K562 (cell line): ENCODE measurements around the gene CRTAP. TPM values are rescaled to one million over a fixed set of nuclear protein-coding genes. Genes with fewer than 3 reads are reported as not detected.

ENCODE experiments used
- ATAC-seq: fragments of 200-7000 bp; cut with Tn5 transposase; 3 replicates; pipeline ENCODE4 v1.9.1; 2020; ENCODE audit warnings: moderate library complexity
- BruUV-seq: library from RNA; stranded (reverse); fragments of 400-500 nt; replicated peaks from 2 replicates; lab custom pipeline; 2021; lab: Mats Ljungman, UMichigan
- CTCF ChIA-PET: fragments of 300-600 bp; formaldehyde crosslinking; extraction: SDS; loops from one replicate; lab custom pipeline; 2021; ENCODE audit warnings: low intra/inter-chr PET ratio; lab: Yijun Ruan, JAX
- POLR2A ChIA-PET: fragments of 300-600, 350-650 bp; sonication (Branson Sonifier 250); formaldehyde crosslinking; extraction: SDS; loops from one replicate; lab custom pipeline; 2021; ENCODE audit warnings: antibody characterized with exemption, inconsistent platforms; lab: Yijun Ruan, JAX
- DNase-seq, 4 experiments: peaks; one replicate each; pipeline versions ENCODE4 v3.0.0 to v3.0.0-alpha.2; 2011 to 2018; ENCODE audit warnings: low spot score in 3 of 4, mixed read lengths in 3 of 4; ENCODE audit errors: extremely low read depth in 1 of 4
- FAIRE-seq: peaks from 2 replicates; lab custom pipeline; 2011; peaks lifted over from hg19 to GRCh38; lab: Jason Lieb, UNC
- H2AFZ ChIP-seq: 2 replicates; pipeline ENCODE4 v1.6.0; 2011; ENCODE audit warnings: low read depth, low read length, control low read depth, inconsistent platforms
- H3K27ac ChIP-seq: fragments of 200-600 bp; 3 replicates; pipeline ENCODE4 v1.8.0; 2011; ENCODE audit warnings: low read depth, mild to moderate bottlenecking, control low read depth, inconsistent platforms, low read length, moderate library complexity, mixed read lengths; ENCODE audit errors: extremely low read depth
- H3K27me3 ChIP-seq, 2 experiments: fragments of 300-600 bp in 1 of 2; 2 replicates in 1 of 2; 3 replicates in 1 of 2; pipeline versions ENCODE4 v1.6.0 to v1.8.0; 2011; ENCODE audit warnings: inconsistent platforms in 2 of 2, low read length in 2 of 2, mild to moderate bottlenecking in 1 of 2, mixed read lengths in 1 of 2, moderate library complexity in 1 of 2; ENCODE audit not compliant: control insufficient read depth in 2 of 2, insufficient read depth in 2 of 2
- H3K36me3 ChIP-seq: fragments of 300-600 bp; 3 replicates; pipeline ENCODE4 v1.8.0; 2011; ENCODE audit warnings: mild to moderate bottlenecking, low read length, inconsistent platforms; ENCODE audit not compliant: control insufficient read depth, insufficient read depth
- H3K4me1 ChIP-seq, 2 experiments: fragments of 200-600 bp in 1 of 2; replicated peaks in 1 of 2; 2 replicates in 1 of 2; 3 replicates in 1 of 2; pipeline versions ENCODE4 v1.5.1 to v1.8.0; 2011; ENCODE audit warnings: inconsistent platforms in 2 of 2, low read length in 2 of 2, mild to moderate bottlenecking in 1 of 2, mixed read lengths in 1 of 2, moderate library complexity in 1 of 2; ENCODE audit not compliant: control insufficient read depth in 2 of 2, insufficient read depth in 2 of 2
- H3K4me2 ChIP-seq: 2 replicates; pipeline ENCODE4 v1.6.1; 2011; ENCODE audit warnings: low read length, control low read depth, inconsistent platforms, mixed read lengths; ENCODE audit not compliant: insufficient read depth
- H3K4me3 ChIP-seq: fragments of 200-600 bp; sonication (generic), shearing (Covaris generic); 2 replicates; pipeline ENCODE4 v1.5.1; 2016; ENCODE audit warnings: control low read depth, inconsistent platforms
- H3K79me2 ChIP-seq: fragments of 200-600 bp; 3 replicates; pipeline ENCODE4 v1.8.0; 2011; ENCODE audit warnings: low read length, inconsistent platforms; ENCODE audit not compliant: control insufficient read depth, insufficient read depth
- H3K9ac ChIP-seq, 2 experiments: 2 replicates each; pipeline versions ENCODE4 v1.6.0 to v1.6.1; 2011; ENCODE audit warnings: low read depth in 2 of 2, low read length in 2 of 2, control low read depth in 1 of 2, inconsistent platforms in 1 of 2, mild to moderate bottlenecking in 1 of 2, mixed read lengths in 1 of 2; ENCODE audit not compliant: insufficient read depth in 1 of 2
- H3K9me1 ChIP-seq: one replicate; pipeline ENCODE4 v1.6.0; 2011; ENCODE audit warnings: inconsistent platforms, mild to moderate bottlenecking, low read length, moderate library complexity; ENCODE audit not compliant: control insufficient read depth, insufficient read depth
- H3K9me3 ChIP-seq: replicated peaks from 2 replicates; pipeline ENCODE4 v1.5.1; 2011; ENCODE audit warnings: low read depth, low read length, inconsistent platforms; ENCODE audit not compliant: control insufficient read depth, insufficient read depth
- H4K20me1 ChIP-seq: replicated peaks from 2 replicates; pipeline ENCODE4 v1.6.1; 2011; ENCODE audit warnings: low read length, inconsistent platforms, mixed read lengths; ENCODE audit not compliant: control insufficient read depth, insufficient read depth
- ELK1 ChIP-seq: sonication (generic); formaldehyde crosslinking; IDR thresholded peaks from 2 replicates; pipeline ENCODE4 v1.8.1; 2022; ENCODE audit warnings: missing genetic modification reagents
- GMEB1 ChIP-seq: fragments of 250-450 bp; sonication (Bioruptor Pico); IDR thresholded peaks from 2 replicates; pipeline ENCODE4 v1.4.0; 2020; ENCODE audit warnings: mild to moderate bottlenecking
- NCOA2 ChIP-seq, 2 experiments: fragments of 450-650 bp; IDR thresholded peaks; 2 replicates each; pipeline ENCODE4 v1.6.1; 2018; ENCODE audit warnings: mild to moderate bottlenecking in 2 of 2, moderate library complexity in 1 of 2; ENCODE audit not compliant: partially characterized antibody in 2 of 2
- NFXL1 ChIP-seq: fragments of 450-650 bp; formaldehyde crosslinking; IDR thresholded peaks from 2 replicates; pipeline ENCODE4 v1.4.0; 2021; ENCODE audit warnings: mild to moderate bottlenecking
- RBM25 ChIP-seq: fragments of 200-400 bp; formaldehyde crosslinking; IDR thresholded peaks from 2 replicates; pipeline ENCODE4 v1.6.1; 2018; ENCODE audit warnings: low read length, low read depth, moderate library complexity; ENCODE audit not compliant: severe bottlenecking
- SNRNP70 ChIP-seq: fragments of 200-400 bp; formaldehyde crosslinking; optimal IDR thresholded peaks from 2 replicates; pipeline ENCODE3; 2017; ENCODE audit warnings: low read depth, low read length
- STAT6 ChIP-seq: sonication (generic); formaldehyde crosslinking; IDR thresholded peaks from 2 replicates; pipeline ENCODE4 v1.8.1; 2023; ENCODE audit warnings: mild to moderate bottlenecking, missing genetic modification reagents
- ZNF707 ChIP-seq: fragments of 250-450 bp; sonication (Bioruptor Pico); conservative IDR thresholded peaks from 2 replicates; pipeline ENCODE4 v1.8.0; 2022; ENCODE audit warnings: inconsistent platforms, mild to moderate bottlenecking, moderate library complexity
- ZNF717 ChIP-seq: fragments of 250-450 bp; sonication (Bioruptor Pico); IDR thresholded peaks from 2 replicates; pipeline ENCODE4 v1.5.0; 2021
- ZNF764 ChIP-seq: fragments of 250-450 bp; sonication (Bioruptor Pico); IDR thresholded peaks from 2 replicates; pipeline ENCODE4 v1.4.0; 2020; ENCODE audit warnings: low read depth, mild to moderate bottlenecking, moderate library complexity
- WGBS: fragments of 100-300 bp; shearing (Covaris generic); methylation state at CpG from one replicate; pipeline ENCODE4 v1.1.6; 2016; ENCODE audit warnings: low coverage, mixed read lengths; ENCODE audit not compliant: insufficient coverage; ENCODE audit errors: missing lambda C conversion rate; 5-methylcytosine and 5-hydroxymethylcytosine counted together
- in situ Hi-C: fragments of 300-500 bp; cut with MboI; formaldehyde crosslinking; loops from 4 replicates; pipeline ENCODE4 v1.15.0; 2018; ENCODE audit warnings: inconsistent platforms, mixed read lengths
- intact Hi-C: fragments of 100-400 bp; cut with micrococcal nuclease; formaldehyde crosslinking; loops from 2 replicates; pipeline ENCODE4 v1.14.2; 2022
- polyA plus RNA-seq, 8 experiments: library from polyadenylated mRNA; depleted of rRNA in 4 of 8; stranded (reverse) in 5 of 8; unstranded in 3 of 8; fragments of >200 nt; fragmentation: Nextera tagmentation in 2 of 8; fragmentation: Illumina TruSeq in 1 of 8; extraction: Ambion mirVana in 2 of 8; extraction: Trizol in 1 of 8; gene quantifications; 2 replicates each; pipeline versions ENCODE4 v1.2.1 to v1.2.3, GENCODE V29; 2011 to 2014; ENCODE audit warnings: inconsistent platforms in 1 of 8, missing spikeins in 1 of 8
- total RNA-seq, 7 experiments: library from RNA; depleted of rRNA in 6 of 7; stranded (reverse); fragments of >200 nt in 6 of 7; fragmentation: Illumina TruSeq in 2 of 7; extraction: Trizol in 2 of 7; gene quantifications; 2 replicates each; pipeline versions ENCODE4 v1.2.1 to v1.2.3, GENCODE V29; 2011 to 2021; ENCODE audit warnings: low replicate concordance in 1 of 7

CRTAP gene
- total and polyA plus RNA-seq, 9 of the 15 experiments (the other 6 are each of a cell fraction or from before 2014, with no cell fraction given), result 10.0 to 121 (median 53.0) TPM

- TF ChIP-seq ZNF764 (no peak), NCOA2 (IDR thresholded peaks at IDR 0.05; ENCODE audit: partially characterized antibody in 2 of 2) (no peak), SNRNP70 (no peak), NFXL1 (no peak), RBM25 (no peak), ZNF707 (CRISPR knock-in tag) (no peak), ZNF717 (no peak), GMEB1 (CRISPR knock-in tag) (no peak), STAT6 (CRISPR knock-in tag) (no peak), ELK1 (no peak)
- intact Hi-C loops, result no loop called here
- DNase-seq (no peak), ATAC-seq (no peak), FAIRE-seq (no peak)
- no peaks in the 10 kb centered on the region for H3K79me2 ChIP-seq
- in situ Hi-C loops, result no loop called here
- H3K4me3 ChIP-seq, result no peak overlapping the region
- H3K27ac ChIP-seq, result no peak overlapping the region
- H3K9me1 ChIP-seq, result no peaks in the 10 kb centered on the region
- CTCF ChIA-PET, result no interaction called here
- H3K27me3 ChIP-seq, result no peaks in the 10 kb centered on the region
- H3K4me1 ChIP-seq, result no peaks in the 10 kb centered on the region; a peak in 1 of 5 replicates
- no peak overlapping the region for H3K4me2 ChIP-seq
- BruUV-seq, result no TSS peak
- no peak overlapping the region for H3K9ac ChIP-seq
- H3K36me3 ChIP-seq, result peaks cover 58% of the 10 kb centered on the region
- no peaks in the 10 kb centered on the region for H4K20me1 ChIP-seq
- POLR2A ChIA-PET, result interaction anchor here (0.5 to 0.6 kb wide), 2 partner anchors 124 to 178 kb away, joined by 3 read pairs; no protein-coding TSS in a partner anchor
- H3K9me3 ChIP-seq, result no peaks in the 10 kb centered on the region
- H2AFZ ChIP-seq, result no peak overlapping the region
- WGBS, result 88% methylated on average over 1 of the region's 1 CpG
These were observed 10.8 kb downstream of the CRTAP start for GRCh38 chr3:33124638-33125037.
